Measurements from ENCODE around the gene MACF1.

MACF1 gene

GRCh38 chr1:39407896-39408640 is 203.6 kb downstream of the MACF1 start:
- peak overlapping the region; percentile 81 to 93 (median 86) for H3K9ac ChIP-seq
- TF ChIP-seq Cebpa-rat (IDR thresholded peaks at IDR 0.05): no peak
- H3K9me3 ChIP-seq (replicated peaks in 1 of 11): no peaks in the 10 kb centered on the region
- peaks cover 73 to 87% (median 79%) of the 10 kb centered on the region in 10 experiments for H3K4me1 ChIP-seq
- H3K36me3 ChIP-seq: peaks cover 4 to 31% (median 19%) of the 10 kb centered on the region in 11 experiments; a peak in 19 of 22 replicates
- H3K4me3 ChIP-seq: peak overlapping the region; percentile 68 to 96 (median 86)
- no peaks in the 10 kb centered on the region for H3K27me3 ChIP-seq
- peaks cover 38 to 79% (median 52%) of the 10 kb centered on the region in 11 experiments for H4K20me1 ChIP-seq
- peak overlapping the region; percentile 76 to 93 (median 91) for H3K4me2 ChIP-seq
- H3K27ac ChIP-seq: peak overlapping the region; percentile 27 to 89 (median 87); a peak in 21 of 22 replicates

- peak overlapping the region; percentile 71 to 96 (median 88) for H3K4me3 ChIP-seq
- no peaks in the 10 kb centered on the region for H3K27me3 ChIP-seq
- H4K20me1 ChIP-seq: peaks cover 40 to 80% (median 55%) of the 10 kb centered on the region in 11 experiments
- peak overlapping the region; percentile 90 to 98 (median 94) for H3K4me2 ChIP-seq
- peaks cover 5 to 33% (median 20%) of the 10 kb centered on the region in 11 experiments; a peak in 20 of 22 replicates for H3K36me3 ChIP-seq
- peaks cover 74 to 83% (median 80%) of the 10 kb centered on the region in 10 experiments for H3K4me1 ChIP-seq
- no peaks in the 10 kb centered on the region for H3K9me3 ChIP-seq (replicated peaks in 1 of 11)
- peak overlapping the region; percentile 27 to 90 (median 88); a peak in 21 of 22 replicates for H3K27ac ChIP-seq
- H3K9ac ChIP-seq: peak overlapping the region; percentile 82 to 95 (median 88)
- no peak for TF ChIP-seq Cebpa-rat (IDR thresholded peaks at IDR 0.05)
These were observed 204.2 kb downstream of the MACF1 start for GRCh38 chr1:39408641-39409054.

- no peaks in the 10 kb centered on the region for H3K27me3 ChIP-seq
- peak overlapping the region; percentile 31 to 90 (median 86); a peak in 21 of 22 replicates for H3K27ac ChIP-seq
- H4K20me1 ChIP-seq: peaks cover 46 to 85% (median 61%) of the 10 kb centered on the region in 11 experiments
- peaks cover 79 to 86% (median 84%) of the 10 kb centered on the region in 10 experiments for H3K4me1 ChIP-seq
- H3K9ac ChIP-seq: peak overlapping the region; percentile 77 to 95 (median 88)
- H3K9me3 ChIP-seq (replicated peaks in 1 of 11): no peaks in the 10 kb centered on the region
- peak overlapping the region; percentile 71 to 96 (median 88) for H3K4me3 ChIP-seq
- H3K4me2 ChIP-seq: peak overlapping the region; percentile 82 to 98 (median 94)
- peaks cover 11 to 38% (median 26%) of the 10 kb centered on the region in 11 experiments; a peak in 21 of 22 replicates for H3K36me3 ChIP-seq
- no peak for TF ChIP-seq Cebpa-rat (IDR thresholded peaks at IDR 0.05)
These were observed 204.7 kb downstream of the MACF1 start for GRCh38 chr1:39409055-39409816.

GRCh38 chr1:39410915-39411436 is 206.5 kb downstream of the MACF1 start:
- Histone ChIP-seq H3K27ac (peak overlapping the region in 4 of 11 experiments; percentile 15 to 90 (median 30); a peak in 2 of 22 replicates), H3K9ac (peak overlapping the region; percentile 36 to 95 (median 88))

GRCh38 chr1:39411526-39412478 is 207.3 kb downstream of the MACF1 start:
- Histone ChIP-seq H4K20me1 (peaks cover 66 to 90% (median 78%) of the 10 kb centered on the region in 11 experiments), H3K27me3 (no peaks in the 10 kb centered on the region), H3K9ac (peak overlapping the region; percentile 36 to 95 (median 86)), H3K36me3 (peaks cover 23 to 55% (median 46%) of the 10 kb centered on the region in 11 experiments; a peak in 21 of 22 replicates), H3K27ac (peak overlapping the region in 4 of 11 experiments; percentile 9 to 42 (median 21); a peak in 4 of 22 replicates), H3K9me3 (replicated peaks in 1 of 11) (no peaks in the 10 kb centered on the region), H3K4me1 (peaks cover 62 to 78% (median 70%) of the 10 kb centered on the region in 10 experiments), H3K4me3 (peak overlapping the region in 9 of 10 experiments; percentile 2 to 96 (median 88); a peak in 14 of 20 replicates), H3K4me2 (peak overlapping the region; percentile 82 to 98 (median 94))
- no peak for TF ChIP-seq Cebpa-rat (IDR thresholded peaks at IDR 0.05)

More at GRCh38 chr1:39410915-39411436, 206.5 kb downstream of the MACF1 start:
- H3K9me3 ChIP-seq (replicated peaks in 1 of 11): no peaks in the 10 kb centered on the region
- peak overlapping the region in 9 of 10 experiments; percentile 71 to 96 (median 88); a peak in 17 of 20 replicates for H3K4me3 ChIP-seq
- peak overlapping the region; percentile 82 to 98 (median 94) for H3K4me2 ChIP-seq
- H3K27me3 ChIP-seq: no peaks in the 10 kb centered on the region
- peaks cover 21 to 48% (median 37%) of the 10 kb centered on the region in 11 experiments; a peak in 21 of 22 replicates for H3K36me3 ChIP-seq
- H4K20me1 ChIP-seq: peaks cover 58 to 84% (median 75%) of the 10 kb centered on the region in 11 experiments
- no peak for TF ChIP-seq Cebpa-rat (IDR thresholded peaks at IDR 0.05)
- peaks cover 70 to 81% (median 75%) of the 10 kb centered on the region in 10 experiments for H3K4me1 ChIP-seq

GRCh38 chr1:39412892-39413291 is 208.4 kb downstream of the MACF1 start:
- peak overlapping the region; percentile 82 to 98 (median 94); a peak in 21 of 22 replicates for H3K4me2 ChIP-seq
- peaks cover 51 to 67% (median 60%) of the 10 kb centered on the region in 10 experiments for H3K4me1 ChIP-seq

GRCh38 chr1:39413902-39414528 is 209.5 kb downstream of the MACF1 start:
- H3K27ac ChIP-seq: no peak overlapping the region
- no peaks in the 10 kb centered on the region for H3K27me3 ChIP-seq
- TF ChIP-seq Cebpa-rat (IDR thresholded peaks at IDR 0.05): no peak
- H3K36me3 ChIP-seq: peaks cover 26 to 75% (median 58%) of the 10 kb centered on the region in 11 experiments; a peak in 21 of 22 replicates
- H3K4me1 ChIP-seq: peaks cover 46 to 64% (median 56%) of the 10 kb centered on the region in 10 experiments
- no peaks in the 10 kb centered on the region for H3K9me3 ChIP-seq (replicated peaks in 1 of 11)
- 0 out of 20 replicates have a peak overlapping the region, but pooled peaks of 1 of the 10 experiments have one; percentile 3 for H3K4me3 ChIP-seq
- H3K4me2 ChIP-seq: peak overlapping the region; percentile 15 to 67 (median 43); a peak in 18 of 22 replicates
- H3K9ac ChIP-seq: no peak overlapping the region; a peak in 2 of 22 replicates
- H4K20me1 ChIP-seq: peaks cover 77 to 97% (median 94%) of the 10 kb centered on the region in 11 experiments

More at GRCh38 chr1:39412892-39413291, 208.4 kb downstream of the MACF1 start:
- H4K20me1 ChIP-seq: peaks cover 73 to 91% (median 86%) of the 10 kb centered on the region in 11 experiments
- H3K4me3 ChIP-seq: 0 out of 20 replicates have a peak overlapping the region, but pooled peaks of 1 of the 10 experiments have one; percentile 3
- no peak for TF ChIP-seq Cebpa-rat (IDR thresholded peaks at IDR 0.05)
- H3K9me3 ChIP-seq (replicated peaks in 1 of 11): no peaks in the 10 kb centered on the region
- H3K27ac ChIP-seq: peak overlapping the region in 1 of 11 experiments; percentile 23; a peak in 1 of 22 replicates
- peak overlapping the region in 7 of 11 experiments; percentile 0 to 95 (median 67); a peak in 8 of 22 replicates for H3K9ac ChIP-seq
- H3K36me3 ChIP-seq: peaks cover 23 to 64% (median 53%) of the 10 kb centered on the region in 11 experiments; a peak in 21 of 22 replicates
- no peaks in the 10 kb centered on the region for H3K27me3 ChIP-seq

Data from BLaER1 treated with 17β-estradiol and CSF1 and Interleukin-3, amounts not matched to agents 10 nM and 100 nM (cell line).